ENCODE measurements around the gene CFAP46.
"Not testable (repeated sequence)": the region's sequence is repeated elsewhere in the genome, so short reads cannot be mapped to it uniquely, and the experiment has no call there.

Gene CFAP46

DNA sequence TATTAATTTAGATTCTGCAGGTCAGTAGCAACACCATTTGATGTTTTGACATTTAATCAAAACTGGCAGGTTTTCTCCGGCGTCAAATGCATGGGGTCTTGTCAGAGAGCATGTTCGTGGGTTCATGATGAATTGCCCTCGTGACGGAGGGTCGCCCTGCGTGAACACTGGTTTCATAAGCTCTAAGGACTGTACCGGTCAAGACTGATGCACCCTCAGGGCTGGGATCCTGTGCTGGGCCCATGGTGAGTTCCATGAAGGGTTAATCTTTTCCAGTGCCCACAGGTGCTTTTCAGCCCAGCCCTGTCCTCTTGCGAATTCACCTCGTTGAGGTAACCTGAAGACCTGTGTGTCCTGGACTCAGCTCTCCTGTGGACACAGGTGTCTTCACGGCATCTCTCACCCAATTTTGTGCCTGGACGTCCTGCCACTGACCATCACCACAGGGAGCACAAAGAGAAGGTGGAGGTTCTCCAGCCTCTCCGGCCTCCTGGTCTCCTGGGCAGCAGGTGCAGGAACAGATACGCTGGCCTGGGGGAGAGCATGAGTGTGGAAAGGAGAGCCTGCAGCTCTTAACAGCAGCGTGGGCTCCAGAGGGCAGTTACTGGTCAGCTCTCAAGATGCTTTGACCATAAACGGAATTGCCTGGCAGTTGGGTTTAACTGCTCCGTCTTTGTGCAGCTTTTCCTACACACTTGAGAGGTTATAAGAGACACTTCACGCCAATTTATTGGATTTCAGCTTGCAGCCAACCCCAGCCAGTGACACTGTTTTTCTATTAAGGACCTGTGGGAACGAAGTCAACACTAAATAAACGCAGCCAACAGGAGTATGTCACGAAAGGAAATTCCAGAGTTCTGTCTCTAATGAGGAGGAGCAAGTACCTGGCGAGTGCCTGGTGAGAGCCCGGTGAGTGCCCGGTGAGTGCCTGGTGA, 37.4 kb upstream of the CFAP46 start:
- no peak for DNase-seq (ENCODE audit: low read depth in 2 of 2)

DNA sequence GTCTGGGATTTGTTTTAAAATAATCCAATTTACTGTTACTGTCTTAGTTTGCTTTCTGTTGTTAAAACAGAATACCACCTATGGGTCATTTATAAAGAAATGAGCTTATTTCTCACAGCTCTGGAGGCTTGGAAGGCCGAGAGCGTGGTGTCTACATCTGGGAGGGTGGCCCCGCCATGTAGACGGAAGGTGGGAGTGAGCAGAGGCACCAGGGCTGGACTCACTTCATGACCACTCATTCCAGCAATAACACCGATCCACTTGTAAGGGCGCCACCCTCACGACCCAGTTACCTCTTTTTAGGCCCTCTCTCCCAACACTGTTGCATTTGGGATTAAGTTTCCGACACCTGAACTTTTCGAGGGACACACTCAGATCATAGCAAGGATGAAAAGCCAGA, 36.2 kb upstream of the CFAP46 start:
- no peak for DNase-seq (ENCODE audit: low read depth in 2 of 2)

DNA sequence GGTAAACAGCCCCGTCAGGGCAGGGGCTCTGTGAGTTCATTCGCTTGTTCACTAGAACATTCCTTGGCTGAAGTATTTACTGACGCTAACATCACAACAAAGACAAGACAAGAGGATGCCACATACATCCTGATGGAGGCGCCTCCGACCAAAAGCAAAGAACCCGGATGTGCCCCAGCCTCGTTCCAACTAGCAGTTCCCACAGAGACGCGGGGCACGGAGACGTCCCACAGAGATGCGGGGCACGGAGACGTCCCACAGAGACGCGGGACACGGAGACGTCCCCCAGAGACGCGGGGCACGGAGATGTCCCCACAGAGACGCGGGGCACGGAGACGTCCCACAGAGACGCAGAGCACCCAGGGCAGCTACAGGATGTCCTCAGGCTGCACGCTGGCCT, 35.4 kb upstream of the CFAP46 start:
- DNase-seq (ENCODE audit: low read depth in 2 of 2), result no peak

DNA sequence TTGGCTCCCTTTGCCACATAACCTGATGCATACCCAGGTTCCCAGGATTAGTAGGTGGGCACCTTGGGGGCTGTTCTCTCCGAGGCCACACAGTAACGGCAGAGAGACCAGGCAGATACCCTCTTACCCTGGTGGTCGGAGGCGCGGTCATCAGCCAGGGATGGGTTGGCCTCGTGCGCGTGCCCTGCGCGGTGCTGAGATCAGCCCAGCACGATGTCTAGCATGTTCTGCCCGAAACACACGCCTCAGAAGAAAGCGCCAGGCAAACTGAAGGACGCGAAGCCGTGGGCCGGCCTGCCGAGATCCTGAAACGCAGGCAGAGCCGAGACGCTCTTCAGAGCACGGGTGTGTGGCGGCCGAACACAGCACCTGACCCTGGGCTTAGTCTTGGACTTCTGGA, 34.7 kb upstream of the CFAP46 start:
- DNase-seq (ENCODE audit: low read depth in 2 of 2), result no peak

DNA sequence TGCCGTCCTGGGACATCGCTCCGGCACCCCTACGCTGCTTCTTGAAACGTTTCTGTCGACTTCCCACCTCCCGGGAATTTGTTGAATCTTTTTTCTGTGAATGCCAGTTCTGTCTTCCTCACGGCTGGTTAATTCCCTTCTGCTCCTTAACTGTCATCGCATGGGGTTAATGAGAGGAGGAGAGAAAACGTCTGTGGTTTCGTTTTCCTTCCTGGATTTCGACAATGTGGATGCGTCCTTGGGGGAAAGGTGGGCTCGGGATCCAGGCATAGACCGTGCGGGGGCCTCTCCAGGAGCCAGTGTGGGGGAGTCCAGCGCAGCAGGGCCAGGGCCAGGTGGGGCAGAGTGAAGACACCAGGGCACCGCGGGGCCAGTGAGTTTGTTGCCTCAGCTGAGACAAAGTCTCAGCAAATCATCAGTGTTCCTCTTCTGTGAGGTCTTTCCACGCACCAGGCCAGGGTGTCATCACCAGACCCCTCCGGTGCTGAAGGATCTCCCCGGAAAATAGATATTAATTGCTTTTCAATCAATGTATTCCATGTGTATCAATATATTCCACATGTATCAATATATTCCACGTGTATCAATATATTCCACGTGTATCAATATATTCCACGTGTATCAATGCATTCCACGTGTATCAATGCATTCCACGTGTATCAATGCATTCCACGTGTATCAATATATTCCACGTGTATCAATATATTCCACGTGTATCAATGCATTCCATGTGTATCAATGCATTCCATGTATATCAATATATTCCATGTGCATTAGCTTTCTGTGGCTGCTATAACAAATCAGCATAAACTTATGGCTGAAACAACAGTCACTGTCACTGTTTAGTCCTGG, 33.7 kb upstream of the CFAP46 start:
- DNase-seq (ENCODE audit: low read depth in 2 of 2), result no peak

DNA sequence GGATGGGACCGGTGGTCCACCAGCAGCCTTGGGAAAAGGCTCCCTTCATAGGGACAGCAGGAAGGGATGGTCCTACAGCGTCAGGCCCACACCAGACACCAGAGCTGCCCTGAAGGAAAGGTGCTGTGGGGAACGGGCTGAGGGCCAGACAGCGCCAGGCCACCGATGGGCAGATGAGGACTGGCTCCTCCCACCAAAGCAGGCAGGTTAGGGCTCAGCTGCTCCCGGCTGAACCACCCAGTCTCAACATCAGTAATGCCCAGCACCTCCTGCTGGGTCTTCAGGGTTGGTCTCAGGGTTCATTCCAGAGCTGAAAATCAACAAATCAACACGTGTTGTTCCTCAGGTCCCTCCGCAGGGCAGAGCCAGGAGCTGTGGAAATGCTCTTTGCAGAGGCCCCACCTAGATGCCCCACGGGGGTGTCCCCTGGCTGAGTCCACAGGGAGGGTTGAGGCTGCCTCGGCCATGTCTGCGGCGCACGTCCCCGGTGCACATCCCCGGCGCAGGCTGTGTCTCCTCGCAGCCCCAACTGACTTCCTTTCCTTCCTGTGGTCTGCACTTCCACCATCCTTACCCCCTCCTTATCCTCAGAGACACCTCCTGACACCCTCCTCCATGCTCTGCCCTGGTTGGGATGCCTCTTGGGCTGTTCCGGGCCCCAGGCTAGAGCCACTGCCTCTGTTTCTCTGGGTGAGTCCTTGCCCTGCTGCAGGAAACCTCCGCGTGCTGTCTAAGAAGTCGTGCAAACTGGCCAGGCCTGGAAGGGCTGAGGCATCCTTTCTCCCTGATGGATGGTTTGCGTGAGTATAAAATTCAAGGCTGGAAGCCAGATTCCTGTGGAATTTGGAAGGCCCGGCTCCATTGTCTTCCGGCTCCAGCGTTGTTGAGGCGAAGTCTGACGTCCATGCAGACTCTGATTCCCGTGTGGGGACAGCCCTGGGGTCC, 32.8 kb upstream of the CFAP46 start:
- no peak for DNase-seq (ENCODE audit: low read depth in 2 of 2)

DNA sequence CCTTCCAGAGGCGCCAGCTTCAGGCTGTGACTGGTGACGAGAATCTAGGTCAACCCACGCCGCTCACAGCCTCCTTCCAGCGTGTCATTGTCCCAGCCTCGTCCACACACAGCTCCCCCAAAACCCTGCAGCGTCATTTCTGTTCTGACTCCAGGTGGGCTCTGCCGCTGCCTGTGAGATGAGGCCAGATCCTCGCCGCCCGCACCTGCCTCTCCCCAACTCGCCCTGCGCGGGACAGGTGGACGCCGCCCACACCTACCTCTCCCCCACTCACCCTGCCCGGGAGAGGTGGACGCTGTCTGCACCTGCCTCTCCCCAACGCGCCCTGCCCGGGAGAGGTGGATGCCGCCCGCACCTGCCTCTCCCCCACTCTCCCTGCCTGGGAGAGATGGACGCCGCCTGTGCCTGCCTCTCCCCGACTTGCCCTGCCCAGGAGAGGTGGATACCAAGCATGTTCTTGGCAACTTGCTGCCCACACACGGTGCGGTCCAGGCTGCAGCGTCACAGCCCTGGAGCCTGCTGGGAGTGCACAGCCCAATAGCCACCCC, 32.0 kb upstream of the CFAP46 start:
- DNase-seq (ENCODE audit: low read depth in 2 of 2), result no peak

DNA sequence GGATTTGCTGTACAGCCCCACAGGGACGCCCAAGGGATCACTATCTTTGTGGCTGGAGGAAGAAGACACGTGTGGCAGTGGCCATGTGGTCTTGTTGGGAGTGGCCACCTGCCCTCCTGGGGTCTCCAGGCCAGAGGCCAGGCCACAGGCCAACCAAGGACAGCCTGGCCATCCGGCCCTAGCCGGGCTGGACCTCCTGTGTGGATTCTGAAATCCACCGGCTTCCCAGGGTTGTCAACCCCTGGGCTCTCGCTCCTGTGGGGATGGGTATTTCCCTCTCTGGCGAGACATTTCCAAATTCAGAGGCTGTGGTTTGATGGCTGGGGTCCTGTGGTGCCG, 31.5 kb upstream of the CFAP46 start:
- no peak for DNase-seq (ENCODE audit: low read depth in 2 of 2)

DNA sequence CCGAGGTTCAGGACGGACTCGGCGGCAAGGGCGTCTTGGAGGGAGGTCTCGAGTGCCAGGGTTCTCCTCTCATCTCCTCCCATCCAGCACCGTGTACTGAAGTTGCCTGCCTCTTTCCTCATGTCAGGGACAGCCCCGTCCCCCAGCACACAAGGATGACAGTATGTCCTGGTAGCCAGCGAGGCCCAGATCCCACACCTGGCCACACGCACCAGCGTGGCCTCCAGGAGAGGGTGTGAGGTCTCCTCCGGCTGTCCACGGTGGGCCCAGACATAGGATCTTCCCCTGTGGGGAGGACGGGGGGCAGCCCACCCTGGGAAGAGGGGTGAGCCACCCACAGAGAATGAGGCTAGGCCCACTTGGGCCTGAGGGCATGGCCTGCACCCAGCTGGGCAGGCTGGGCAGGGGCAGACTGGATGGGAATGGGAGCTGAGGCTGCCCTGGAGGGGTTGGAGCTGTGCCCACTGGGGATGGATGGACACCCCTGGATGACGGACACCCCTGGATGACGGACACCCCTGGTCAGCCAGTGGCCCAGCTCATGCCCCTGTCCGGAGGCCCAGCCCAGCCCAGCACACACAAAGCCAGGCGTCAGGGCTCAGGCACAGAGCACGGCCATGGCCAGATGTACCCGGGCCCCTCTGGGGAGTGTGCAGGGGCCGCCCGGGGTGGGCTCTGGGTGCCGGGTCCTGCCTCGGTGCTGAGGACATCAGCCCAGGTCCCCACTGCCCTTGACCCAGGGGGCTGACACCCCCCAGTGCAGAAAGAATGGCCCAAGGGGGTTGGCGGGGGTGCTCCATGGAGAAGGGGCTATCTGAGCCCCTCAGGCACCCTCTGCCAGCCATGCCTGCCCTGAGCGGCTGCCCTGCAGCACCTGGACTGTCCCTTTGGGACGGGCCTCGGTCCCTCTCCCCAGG, 30.9 kb upstream of the CFAP46 start:
- no peak for DNase-seq (ENCODE audit: low read depth in 2 of 2)

DNA sequence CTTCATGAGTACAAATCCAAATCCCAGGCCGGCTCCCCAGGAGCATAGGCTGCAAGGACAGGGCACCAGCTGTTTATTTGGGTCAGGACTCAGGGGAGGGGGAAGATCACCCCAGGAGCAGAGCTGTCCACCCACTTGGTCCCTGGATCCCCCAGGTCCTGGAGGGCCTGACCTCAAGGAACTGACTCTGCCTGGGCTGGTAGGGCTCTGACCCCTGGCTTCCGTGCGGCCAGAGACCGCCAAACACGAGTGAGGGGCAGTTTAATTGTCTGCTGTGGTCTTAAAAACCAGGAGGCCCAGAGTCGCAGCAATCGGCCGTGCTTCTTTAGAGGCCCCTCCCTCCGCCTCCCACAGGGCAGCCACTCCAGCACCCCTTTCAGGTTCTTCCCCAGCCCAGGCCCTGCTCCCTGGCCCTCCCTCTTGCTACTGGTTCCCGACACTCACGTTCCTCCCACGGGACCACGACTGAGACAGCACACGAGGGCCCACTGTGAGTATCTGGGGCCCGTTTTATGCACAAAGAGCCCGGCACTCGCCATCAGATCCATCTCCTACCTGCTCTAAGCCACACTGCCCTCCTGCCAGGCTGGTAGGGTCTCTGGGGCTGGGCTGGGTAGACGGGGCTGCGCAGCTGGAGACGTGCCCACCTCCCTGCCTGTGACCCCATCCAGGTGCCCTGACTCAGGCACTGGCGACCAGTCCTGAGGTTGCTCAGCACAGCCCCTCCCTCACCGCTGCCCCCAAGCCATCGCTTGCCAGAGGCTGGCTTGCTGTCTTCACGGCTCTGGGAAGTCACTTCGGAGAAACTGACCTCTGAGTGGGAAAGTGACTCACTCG, 30.0 kb upstream of the CFAP46 start:
- DNase-seq (ENCODE audit: low read depth in 2 of 2), result no peak

DNA sequence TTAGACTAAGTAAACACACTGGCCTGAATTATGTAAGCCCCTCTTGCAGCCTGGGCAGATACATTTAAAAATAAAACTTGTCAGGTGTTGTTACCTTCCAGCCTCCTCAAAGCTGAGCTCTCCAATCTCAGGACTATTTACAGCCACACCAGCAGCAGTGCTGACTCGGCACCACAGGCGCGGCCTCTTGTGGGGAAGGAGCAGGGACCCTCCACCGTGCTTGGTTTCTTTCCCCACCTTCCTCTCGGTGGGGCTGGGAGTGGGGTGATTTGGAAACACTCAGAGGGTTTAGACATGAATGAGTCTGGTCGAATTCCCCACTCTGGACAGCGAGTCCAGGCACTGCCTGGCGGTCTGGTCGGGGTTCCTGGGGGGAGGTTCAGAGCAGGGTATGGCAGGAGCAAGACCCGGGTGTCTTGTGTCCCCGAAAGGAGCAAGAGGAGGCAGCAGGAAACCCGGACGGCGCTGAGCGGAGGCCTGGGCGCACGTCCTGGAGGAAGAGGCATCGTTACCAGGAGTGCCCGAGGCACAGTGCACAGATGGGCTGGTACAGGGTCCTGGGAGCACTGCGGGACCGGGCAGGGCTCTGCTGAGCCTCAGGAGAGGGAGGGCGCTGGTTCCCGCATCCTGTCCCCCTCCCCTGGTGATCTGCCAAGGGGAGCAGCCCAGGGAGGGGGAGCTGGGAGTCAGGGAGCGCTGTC, 29.2 kb upstream of the CFAP46 start:
- DNase-seq (ENCODE audit: low read depth in 2 of 2), result no peak

DNA sequence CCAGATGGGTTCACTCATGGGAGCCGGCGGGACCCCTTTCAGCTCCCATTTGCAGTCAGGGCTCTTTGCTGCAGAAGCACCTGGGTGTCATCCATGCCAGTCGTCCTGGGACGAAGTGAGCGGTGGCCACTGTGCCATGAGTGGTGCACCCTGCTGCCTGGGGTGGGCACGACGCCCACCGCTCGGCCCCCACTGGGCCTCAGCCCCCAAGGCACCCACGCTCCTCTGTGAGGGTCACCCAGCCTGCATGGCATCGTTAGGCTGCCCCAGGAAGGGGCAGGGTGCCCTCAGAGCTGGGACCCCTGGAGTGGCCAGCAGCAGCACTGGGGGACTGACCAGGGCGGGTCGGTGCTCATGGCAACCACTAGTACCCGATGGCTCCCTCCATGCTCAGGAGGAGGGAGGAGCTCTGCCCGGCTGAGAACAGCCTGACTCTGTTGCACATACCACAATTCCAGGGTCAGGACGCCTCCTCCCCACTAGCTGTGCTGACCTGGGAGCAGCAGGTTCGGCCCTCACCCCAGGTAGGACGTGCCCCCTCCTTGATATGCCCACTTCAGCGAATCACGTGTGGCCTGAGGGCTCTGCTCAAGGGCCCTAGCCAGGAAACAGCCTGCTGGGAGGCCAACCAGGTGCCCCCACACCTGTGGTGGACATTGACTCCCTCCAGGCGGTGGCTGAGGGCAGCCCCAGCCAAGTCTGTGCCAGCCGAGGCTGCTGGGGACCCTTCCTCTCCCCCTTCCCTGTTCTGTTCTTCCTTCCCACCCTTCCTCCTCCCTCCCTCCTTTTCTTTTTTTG, 28.5 kb upstream of the CFAP46 start:
- DNase-seq (ENCODE audit: low read depth in 2 of 2), result no peak

DNA sequence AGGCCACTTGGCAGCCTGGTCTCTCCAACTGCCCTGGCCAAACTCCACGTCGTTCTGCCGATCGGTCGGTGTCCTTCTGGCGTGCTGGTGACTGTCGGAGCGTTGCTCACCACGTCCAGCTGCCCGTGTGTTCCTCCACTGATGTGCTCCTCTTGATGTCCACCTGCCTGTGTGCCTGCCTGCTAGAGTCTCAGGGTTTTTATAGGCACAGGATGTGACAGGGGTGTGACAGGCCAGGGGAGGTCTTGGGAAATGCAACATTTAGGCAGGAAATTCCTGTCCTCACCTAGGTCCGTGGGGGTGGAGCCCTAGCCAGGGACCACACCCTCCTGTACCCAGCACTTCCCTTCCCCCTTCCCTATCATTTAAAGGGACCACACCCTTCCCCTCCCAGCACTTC, 25.2 kb upstream of the CFAP46 start:
- no peak for DNase-seq (ENCODE audit: low read depth in 2 of 2)

DNA sequence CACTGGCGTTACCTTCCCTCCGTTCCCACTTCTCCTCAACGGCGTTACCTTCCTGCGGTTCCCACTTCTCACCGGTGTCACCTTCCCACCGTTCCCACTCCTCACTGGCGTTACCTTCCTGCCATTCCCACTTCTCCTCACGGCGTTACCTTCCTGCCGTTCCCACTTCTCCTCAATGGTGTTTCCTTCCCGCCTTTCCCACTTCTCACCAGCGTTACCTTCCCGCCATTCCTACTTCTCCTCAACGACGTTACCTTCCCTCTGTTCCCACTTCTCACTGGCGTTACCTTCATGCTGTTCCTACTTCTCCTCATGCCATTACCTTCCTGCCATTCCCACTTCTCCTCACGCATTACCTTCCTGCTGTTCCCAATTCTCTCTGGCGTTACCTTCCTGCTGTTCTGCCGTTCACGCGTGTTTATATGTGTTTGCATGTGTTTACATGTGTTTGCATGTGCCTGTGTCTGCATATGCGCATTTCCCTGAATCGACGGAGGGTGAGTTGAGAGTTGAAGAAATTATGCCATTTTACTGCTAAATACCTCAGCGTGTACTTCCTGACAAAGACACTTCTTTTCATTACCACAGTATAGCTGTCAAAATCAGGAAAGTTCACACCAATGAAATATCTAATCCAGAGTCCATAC, 23.2 kb upstream of the CFAP46 start:
- DNase-seq (ENCODE audit: low read depth in 2 of 2), result no peak

DNA sequence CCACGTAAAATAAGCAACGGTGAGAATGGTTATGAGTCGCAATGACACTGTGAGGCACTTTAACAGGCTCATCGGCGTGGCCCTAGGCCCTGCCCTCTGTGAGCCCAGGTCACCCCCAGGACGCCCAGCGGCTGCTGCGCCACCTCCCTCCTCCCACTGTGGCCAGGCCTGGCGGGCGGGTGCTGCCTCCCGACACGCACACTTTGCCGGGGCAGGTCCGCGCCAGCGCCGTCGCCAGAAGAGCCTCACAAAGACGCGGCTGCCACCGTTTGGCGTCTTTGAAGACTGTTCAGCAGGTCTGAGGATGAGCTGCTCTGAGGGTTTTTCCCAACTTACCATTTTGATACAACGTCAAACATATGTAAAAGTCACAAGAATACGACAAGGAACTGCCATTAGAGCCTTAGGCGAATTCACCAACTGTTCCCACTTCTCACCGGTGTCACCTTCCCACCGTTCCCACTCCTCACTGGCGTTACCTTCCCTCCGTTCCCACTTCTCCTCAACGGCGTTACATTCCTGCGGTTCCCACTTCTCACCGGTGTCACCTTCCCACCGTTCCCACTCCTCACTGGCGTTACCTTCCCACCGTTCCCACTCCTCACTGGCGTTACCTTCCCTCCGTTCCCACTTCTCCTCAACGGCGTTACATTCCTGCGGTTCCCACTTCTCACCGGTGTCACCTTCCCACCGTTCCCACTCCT, 22.5 kb upstream of the CFAP46 start:
- DNase-seq (ENCODE audit: low read depth in 2 of 2), result not testable (repeated sequence)

DNA sequence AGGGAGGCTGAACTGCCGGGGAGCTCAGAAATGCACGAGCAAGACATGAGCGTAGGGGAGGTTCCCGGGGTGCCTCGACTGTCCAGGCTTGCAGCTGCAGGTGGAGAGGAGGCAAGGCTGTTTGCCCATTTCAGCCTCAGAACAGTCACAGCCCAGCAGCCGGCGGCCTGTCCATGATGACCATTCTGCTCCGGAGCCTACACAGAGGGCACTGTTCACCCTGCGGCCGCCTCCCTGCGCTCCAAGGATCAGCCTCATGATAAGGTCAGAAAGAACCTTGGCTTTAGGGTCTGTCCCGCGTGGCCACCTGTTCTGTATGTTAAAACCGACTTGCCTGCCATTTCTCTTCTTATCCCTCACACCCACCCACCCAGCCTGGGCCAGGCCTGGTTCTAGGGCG, 21.9 kb upstream of the CFAP46 start:
- no peak for DNase-seq (ENCODE audit: low read depth in 2 of 2)

DNA sequence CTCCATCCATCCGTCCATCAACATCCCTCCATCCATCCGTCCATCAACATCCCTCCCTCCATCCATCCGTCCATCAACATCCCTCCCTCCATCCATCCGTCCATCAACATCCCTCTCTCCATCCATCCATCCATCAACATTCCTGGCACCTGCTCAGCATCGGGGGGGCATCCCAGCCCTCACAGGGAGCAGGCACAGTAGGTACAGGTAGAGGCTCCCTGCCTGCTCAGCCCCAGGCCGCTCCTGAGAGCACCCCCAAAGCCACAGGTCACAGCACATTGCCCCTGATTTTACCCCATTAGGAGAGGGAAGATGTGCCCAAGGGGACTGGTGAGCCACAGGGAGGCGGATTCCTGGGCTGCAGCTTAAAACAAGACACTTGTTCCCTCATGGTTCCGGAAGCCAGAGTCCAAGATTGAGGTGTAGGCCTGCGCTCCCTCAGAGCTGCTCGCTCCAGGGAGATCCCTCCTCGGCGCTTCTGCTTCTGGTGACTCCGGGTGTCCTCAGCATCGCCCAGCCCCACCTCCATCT, 21.1 kb upstream of the CFAP46 start:
- no peak for DNase-seq (ENCODE audit: low read depth in 2 of 2)
